ENCODE data around the gene MRC2.

DNA sequence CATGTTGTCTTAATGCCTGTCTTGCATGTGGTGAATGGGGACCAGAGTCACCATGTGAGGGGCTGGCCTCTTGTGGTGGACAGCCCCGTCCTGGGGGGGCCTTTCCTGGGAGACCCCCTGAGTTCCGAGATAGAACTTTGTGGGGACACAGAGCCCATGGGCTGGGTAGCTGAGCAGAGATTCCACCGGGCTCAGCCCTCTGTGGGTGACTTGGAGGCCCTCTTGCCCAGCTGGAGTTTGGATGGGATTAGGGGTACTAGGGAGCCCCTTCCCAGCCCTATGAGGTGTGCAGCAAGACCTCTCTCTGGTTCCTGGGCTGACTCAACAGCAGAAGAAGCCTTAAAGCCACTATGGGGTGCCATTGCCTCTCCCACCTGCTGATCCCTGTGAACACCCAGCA lies 38.1 kb downstream of the MRC2 start:
- TF ChIP-seq, protein P1, sequence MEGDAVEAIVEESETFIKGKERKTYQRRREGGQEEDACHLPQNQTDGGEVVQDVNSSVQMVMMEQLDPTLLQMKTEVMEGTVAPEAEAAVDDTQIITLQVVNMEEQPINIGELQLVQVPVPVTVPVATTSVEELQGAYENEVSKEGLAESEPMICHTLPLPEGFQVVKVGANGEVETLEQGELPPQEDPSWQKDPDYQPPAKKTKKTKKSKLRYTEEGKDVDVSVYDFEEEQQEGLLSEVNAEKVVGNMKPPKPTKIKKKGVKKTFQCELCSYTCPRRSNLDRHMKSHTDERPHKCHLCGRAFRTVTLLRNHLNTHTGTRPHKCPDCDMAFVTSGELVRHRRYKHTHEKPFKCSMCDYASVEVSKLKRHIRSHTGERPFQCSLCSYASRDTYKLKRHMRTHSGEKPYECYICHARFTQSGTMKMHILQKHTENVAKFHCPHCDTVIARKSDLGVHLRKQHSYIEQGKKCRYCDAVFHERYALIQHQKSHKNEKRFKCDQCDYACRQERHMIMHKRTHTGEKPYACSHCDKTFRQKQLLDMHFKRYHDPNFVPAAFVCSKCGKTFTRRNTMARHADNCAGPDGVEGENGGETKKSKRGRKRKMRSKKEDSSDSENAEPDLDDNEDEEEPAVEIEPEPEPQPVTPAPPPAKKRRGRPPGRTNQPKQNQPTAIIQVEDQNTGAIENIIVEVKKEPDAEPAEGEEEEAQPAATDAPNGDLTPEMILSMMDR (IDR thresholded peaks at IDR 0.05): no peak
- TF ChIP-seq ZFP36 (IDR thresholded peaks at IDR 0.05; ENCODE audit: borderline replicate concordance, partially characterized antibody): no peak
- TF ChIP-seq REST (IDR thresholded peaks at IDR 0.05): no peak
- TF ChIP-seq CEBPB (IDR thresholded peaks at IDR 0.05): no peak
- no peak for TF ChIP-seq KDM1A (IDR thresholded peaks at IDR 0.05; ENCODE audit: low read depth)
- TF ChIP-seq EP300 (IDR thresholded peaks at IDR 0.05): no peak
- no peak for TF ChIP-seq FOXS1 (CRISPR knock-in tag; IDR thresholded peaks at IDR 0.05)
- no peak for TF ChIP-seq CHD4 (IDR thresholded peaks at IDR 0.05; ENCODE audit: borderline replicate concordance)
- TF ChIP-seq, protein P2, sequence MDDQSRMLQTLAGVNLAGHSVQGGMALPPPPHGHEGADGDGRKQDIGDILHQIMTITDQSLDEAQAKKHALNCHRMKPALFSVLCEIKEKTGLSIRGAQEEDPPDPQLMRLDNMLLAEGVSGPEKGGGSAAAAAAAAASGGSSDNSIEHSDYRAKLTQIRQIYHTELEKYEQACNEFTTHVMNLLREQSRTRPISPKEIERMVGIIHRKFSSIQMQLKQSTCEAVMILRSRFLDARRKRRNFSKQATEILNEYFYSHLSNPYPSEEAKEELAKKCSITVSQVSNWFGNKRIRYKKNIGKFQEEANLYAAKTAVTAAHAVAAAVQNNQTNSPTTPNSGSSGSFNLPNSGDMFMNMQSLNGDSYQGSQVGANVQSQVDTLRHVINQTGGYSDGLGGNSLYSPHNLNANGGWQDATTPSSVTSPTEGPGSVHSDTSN (IDR thresholded peaks at IDR 0.05): no peak
- TF ChIP-seq ESRRA (IDR thresholded peaks at IDR 0.05; ENCODE audit: borderline replicate concordance, low read length): no peak
- TF ChIP-seq MAX (IDR thresholded peaks at IDR 0.05): no peak
- TF ChIP-seq NR3C1 (IDR thresholded peaks at IDR 0.05): no peak
- no peak for TF ChIP-seq POLR2A (IDR thresholded peaks at IDR 0.05; ENCODE audit: low read length)
- no peak for TF ChIP-seq PHF8 (IDR thresholded peaks at IDR 0.05; ENCODE audit: borderline replicate concordance, low read depth)

All from A549 (cell line).